ENCODE data around the gene CCT5. TPM values are rescaled to one million over a fixed set of nuclear protein-coding genes. Genes with fewer than 3 reads are reported as not detected.

CCT5 gene
- total RNA-seq: 820 and 1,235 TPM in 2 replicates

- DNase-seq (ENCODE audit: low read depth, low spot score): peak; percentile 97
Measured at GRCh38 chr5:10249948-10250805, at the start of gene CCT5. TSS of gene CCT5 (plus strand) at chr5:10250280. CDS start at chr5:10250341, 61 bp downstream.

DNA sequence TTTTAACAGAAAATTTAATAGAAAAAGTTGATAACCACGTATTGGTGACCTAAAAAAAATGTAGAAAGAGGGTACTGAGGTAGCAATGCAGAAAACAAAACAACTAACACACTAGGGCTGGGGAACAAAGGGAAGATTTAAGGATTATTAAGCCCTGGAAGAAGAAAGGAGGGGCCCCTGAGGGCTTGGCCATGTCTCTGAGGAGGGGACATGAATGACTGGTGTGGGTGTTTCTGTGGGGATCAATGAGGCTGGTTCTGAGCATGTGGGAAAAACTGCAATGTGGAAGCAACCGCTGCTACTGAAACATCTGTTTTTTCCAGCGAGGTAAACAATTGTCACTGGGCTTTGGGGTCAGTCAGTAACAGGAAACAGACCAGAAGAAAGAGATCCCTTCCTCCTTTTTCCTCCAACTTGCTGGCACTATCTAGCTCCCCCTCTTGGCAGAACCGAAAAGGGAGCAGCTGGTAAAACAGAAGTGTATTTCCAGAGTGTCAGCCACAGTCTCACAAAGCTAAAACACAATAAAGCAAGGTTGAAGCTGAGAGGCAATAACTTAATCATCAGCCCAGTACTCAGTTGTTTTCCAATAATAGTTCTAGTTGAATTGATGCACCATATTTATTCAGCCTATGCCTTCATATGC lies 48.7 kb upstream of the CCT5 start:
- no peak for DNase-seq (ENCODE audit: low read depth, low spot score)

DNA sequence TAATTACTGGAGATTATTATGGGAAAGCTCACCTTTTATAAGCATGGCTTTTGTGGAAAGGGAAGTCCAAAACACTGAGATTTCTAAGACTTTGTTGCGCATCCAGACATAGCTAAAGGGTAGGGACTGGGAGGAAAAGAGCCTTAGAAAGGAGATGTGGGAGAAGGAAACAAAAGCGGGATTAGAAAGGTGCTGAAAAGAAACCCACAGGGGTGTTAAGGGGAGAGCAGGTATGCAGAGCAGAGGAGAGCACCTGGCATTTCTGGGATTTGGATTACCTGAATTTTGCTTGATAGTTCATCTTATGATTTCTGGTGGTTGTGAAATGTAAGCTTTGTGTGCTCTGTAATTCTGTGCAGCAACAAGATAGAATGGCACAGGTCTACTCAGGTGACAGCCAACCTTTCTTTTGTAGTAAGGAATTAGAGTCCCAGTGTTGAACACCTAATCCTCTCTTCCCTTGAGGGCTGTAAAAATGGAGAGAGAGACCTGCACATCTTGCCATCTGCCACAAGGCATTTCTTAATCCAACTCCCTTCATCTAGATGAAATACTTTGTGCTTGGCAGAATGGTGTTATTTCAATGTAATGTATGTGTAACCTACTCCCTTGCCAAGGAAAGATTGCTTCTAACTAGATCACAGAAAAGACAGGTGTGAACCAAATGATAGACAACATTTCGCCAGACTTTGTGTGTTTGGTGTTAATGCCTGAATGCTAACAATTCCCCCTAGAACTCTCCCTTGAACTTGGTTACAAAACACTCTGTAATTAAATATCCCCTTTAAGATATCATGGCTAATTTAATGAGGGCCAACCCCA lies 47.8 kb upstream of the CCT5 start:
- DNase-seq (ENCODE audit: low read depth, low spot score): no peak

DNA sequence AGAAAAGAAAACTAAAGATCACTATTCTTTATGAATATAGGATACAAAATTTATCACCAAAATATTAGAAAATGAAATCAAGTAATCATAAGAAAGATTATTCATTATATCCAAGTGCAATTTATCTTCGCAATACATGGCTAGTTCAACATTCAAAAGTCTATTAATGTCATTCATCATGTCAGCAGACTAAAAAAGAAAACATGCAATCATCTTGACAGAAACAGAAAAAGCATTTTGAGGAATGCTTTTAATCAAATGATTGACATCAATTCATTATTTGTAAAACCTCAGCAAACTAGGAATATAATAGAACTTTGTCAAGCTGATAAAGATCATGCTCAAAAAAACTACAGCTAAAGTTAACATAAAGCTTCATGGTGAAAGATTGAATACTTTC lies 41.1 kb upstream of the CCT5 start:
- DNase-seq (ENCODE audit: low read depth, low spot score): no peak

DNA sequence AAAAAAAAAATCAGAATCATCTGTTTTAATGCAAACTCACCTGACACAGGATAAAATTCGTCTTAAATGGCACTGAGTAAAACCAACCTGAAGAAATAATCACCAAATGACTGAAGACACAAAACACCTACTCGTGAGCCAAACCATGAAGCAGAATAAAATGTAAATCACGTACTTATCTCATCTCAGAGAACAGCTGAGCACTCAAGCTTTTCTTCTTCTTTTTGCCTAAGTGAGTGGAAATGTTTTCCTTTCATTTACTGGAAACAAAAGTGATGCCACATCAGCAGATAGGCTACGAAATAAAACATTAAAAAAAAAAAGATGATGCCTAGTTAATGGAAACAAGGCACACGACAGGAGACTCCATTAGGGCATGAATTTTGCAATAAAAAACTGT lies 36.8 kb upstream of the CCT5 start:
- no peak for DNase-seq (ENCODE audit: low read depth, low spot score)

DNA sequence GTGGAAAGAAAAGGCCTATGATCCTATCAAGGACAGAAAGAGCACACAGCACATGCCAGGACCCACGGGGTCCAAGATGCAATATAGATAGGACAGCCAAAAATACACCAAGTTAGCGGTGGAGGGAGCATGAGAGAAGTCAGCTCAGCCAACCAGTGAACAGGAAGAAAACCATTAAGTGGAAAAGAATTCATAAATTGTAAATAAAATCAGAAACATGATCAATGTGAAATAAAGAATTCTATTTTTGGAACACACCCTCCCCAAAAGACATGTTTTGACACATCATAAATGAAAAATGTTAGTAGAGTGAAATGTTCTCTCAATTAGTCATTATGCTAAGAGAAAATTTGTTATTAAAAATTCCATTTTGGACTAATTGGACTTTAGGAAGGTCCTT lies 36.0 kb upstream of the CCT5 start:
- DNase-seq (ENCODE audit: low read depth, low spot score): no peak

GRCh38 chr5:10215366-10215765 lies 34.7 kb upstream of the CCT5 start:
- DNase-seq (ENCODE audit: low read depth, low spot score): no peak

GRCh38 chr5:10216107-10216506 lies 34.0 kb upstream of the CCT5 start:
- no peak for DNase-seq (ENCODE audit: low read depth, low spot score)

DNA sequence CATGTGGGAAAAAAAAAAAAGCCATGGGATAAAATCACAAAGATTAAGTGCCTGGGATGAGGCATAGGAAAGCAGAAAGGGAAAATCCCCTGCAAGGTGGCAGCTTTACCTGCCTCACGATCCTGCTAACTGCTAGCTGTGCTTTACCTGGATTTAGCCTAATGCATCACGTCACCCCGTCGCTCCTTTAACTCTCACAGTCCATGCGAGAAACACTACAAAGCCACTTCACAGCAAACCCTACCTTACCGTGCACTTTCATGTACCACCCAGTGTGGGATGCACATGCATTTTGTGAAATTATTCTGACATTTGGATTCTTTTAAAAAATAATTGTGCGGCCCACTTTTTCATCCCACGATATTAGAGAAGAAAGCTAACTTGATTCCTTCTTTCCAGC lies 31.4 kb upstream of the CCT5 start:
- no peak for DNase-seq (ENCODE audit: low read depth, low spot score)

GRCh38 chr5:10219068-10219467 lies 31.0 kb upstream of the CCT5 start:
- no peak for DNase-seq (ENCODE audit: low read depth, low spot score)

DNA sequence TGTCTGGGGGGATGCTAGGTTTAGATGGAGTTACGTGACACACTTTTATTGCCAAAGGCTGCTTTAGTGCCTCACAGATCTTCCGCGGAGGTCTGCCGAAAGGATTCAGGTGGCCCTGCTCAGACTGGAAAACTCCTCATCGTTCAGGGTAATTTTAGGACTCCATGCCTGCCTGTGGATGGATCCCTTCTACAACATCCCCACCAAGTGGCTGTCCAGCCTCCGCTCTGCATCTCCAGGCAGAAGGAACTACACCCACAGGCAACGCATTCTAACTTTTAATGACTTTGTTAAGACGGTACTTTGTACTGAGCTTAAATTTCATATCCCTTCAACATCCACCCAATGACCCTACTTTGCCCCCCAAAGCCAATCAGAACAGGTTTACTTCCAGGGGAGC lies 29.8 kb upstream of the CCT5 start:
- no peak for DNase-seq (ENCODE audit: low read depth, low spot score)

DNA sequence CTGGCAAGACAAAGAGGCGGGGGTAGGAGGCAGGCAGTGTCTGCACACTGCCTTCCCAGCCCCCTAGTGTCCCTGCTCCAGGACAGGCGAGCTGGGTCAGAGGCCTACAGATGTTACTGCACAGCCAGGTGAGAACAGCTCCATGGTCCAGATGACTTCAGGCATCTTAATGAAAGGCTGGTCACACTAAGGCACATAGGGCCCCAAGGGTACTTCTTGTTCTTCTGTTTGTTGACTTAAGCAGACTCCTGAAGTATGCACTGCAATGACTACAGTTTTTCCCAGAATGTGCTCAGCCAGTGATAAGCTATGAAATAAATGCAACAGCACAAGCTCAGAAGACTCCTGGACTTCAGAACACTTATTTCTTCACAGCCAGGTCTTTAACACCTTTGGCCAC lies 27.8 kb upstream of the CCT5 start:
- DNase-seq (ENCODE audit: low read depth, low spot score): no peak

DNA sequence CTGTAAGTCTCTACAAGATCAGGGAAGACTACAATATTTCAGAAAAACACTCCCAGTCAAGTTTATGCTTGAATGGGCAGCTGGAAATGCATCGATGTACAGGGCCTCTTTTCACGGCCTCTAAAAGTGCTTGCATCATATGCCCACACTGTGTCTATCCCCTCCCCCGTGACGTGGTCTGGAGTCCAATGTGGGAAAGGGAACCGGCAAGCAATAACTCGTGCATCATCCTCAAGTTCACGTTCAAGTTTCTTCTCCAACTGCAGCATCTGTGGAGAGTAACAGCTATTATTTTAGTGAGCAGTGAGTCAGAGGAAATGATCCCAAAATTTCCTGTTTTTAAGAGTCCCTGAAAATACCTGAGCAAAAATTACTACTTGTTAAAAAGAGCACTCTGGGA lies 22.7 kb upstream of the CCT5 start:
- DNase-seq (ENCODE audit: low read depth, low spot score): no peak

DNA sequence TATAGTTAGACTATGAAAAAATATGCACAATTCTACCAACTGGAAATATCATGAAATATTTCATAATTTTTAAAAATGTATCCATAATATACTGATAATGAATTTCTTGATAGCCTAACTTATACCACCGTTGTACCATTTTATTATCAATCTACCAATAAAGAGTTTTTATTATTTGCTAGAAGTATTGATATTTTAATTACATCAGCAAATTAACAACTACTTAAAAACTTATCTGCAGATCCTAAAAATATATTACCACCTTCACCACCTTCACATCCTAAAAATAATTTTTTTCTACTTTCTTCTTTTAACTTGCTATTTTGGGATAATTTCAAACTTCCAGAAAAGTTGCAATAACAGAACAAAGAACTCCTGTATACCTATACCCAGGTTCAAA lies 21.8 kb upstream of the CCT5 start:
- DNase-seq (ENCODE audit: low read depth, low spot score): no peak

DNA sequence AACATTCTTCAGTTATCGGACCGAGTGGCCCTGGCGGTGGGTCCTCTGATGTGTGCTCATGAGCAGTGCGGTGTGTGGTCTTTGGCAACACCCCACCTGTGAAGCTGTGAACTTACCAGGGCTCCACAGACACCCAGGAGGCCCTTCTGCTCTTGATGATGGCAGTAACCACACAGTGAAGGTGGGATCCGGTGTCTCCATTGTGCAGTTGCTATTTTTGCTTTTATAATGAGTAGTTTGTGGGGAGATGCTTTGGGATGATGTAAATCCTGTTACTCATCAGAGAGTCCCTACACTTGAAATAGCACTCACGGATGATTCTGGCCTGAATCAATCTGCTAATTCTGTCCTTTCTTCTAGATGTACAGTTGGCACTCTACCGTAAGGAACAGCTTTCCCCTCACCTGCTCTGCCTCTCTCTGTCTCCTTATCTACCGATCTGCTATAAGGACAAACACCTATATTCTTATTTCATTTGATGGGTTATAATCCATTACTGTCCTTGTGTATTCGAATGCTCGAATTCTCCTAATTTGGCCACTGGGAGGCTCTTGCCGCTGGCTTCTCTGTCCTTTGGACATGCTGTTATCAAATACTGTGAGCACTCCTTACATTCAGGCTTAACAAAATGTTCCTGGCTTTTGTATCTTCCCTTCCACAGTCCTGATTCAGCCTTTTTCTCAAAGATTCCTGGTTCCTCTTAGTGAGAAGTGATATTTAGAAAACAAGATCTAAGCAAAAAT lies 20.6 kb upstream of the CCT5 start:
- DNase-seq (ENCODE audit: low read depth, low spot score): no peak

- DNase-seq (ENCODE audit: low read depth, low spot score): no peak
Measured at GRCh38 chr5:10232386-10232785, 17.7 kb upstream of the CCT5 start.

- no peak for DNase-seq (ENCODE audit: low read depth, low spot score)
Measured at GRCh38 chr5:10233011-10233410, 17.1 kb upstream of the CCT5 start.

DNA sequence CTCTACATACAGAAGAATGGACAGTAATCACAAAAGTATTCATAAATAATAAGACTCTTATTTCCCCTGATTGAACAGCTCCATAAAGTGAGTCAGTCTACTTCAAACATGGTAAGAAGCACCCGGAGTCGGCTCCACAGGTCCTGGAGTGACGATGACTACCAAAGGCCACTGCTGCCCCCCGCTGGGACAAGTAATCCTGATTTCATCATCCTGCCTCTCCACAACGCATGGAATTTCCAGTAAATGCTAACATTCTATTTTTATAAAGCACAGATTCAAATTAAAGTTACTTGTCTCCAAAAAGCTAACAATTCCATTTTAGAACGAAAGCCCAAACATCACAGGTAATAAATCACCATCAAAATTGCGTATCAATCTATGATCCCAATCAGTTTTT lies 16.6 kb upstream of the CCT5 start:
- DNase-seq (ENCODE audit: low read depth, low spot score): no peak

DNA sequence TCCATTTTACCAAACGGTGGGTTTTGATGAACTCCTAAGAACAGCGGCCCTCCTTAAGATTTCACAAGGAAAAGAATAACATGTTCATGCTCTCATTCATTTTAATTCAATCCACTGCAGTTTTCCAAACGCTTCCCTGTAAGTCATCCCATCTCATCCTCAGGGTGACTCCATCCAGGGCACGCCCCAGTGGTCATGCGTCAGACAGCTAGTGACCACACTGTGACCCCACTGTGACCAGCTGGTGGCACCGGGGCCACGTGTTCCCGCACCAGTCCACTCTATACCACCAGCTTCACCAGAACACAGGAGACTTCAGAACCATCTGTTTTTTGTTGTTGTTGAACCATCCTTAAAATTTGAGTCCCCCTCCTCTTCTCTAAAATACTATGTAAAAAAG lies 14.7 kb upstream of the CCT5 start:
- no peak for DNase-seq (ENCODE audit: low read depth, low spot score)

DNA sequence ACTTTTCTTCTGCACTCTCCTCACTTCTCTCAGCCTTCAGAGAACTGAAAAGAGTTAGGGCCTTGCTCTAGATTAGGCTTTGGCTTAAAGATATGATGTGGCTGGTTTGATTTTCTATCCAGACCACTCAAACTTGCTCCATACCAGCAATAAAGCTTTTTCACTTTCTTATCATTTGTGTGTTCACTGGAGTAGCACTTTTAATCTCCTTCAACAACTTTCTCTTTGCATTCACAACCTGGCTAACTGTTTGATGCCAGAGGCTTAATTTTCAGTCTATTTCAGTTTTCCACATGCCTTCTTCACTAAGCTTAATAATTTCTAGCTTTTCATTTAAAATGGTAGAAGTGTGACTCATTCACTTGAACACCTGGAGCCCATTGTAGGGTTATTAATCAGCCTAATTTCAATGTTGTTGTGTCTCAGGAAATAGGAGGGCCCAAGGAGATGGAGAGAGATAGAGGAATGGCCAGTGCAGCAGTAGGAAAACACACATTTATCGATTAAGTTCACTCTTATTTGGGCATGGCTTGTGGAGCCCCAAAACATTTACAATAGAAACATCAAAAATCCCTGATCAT lies 6.3 kb upstream of the CCT5 start:
- DNase-seq (ENCODE audit: low read depth, low spot score): no peak

DNA sequence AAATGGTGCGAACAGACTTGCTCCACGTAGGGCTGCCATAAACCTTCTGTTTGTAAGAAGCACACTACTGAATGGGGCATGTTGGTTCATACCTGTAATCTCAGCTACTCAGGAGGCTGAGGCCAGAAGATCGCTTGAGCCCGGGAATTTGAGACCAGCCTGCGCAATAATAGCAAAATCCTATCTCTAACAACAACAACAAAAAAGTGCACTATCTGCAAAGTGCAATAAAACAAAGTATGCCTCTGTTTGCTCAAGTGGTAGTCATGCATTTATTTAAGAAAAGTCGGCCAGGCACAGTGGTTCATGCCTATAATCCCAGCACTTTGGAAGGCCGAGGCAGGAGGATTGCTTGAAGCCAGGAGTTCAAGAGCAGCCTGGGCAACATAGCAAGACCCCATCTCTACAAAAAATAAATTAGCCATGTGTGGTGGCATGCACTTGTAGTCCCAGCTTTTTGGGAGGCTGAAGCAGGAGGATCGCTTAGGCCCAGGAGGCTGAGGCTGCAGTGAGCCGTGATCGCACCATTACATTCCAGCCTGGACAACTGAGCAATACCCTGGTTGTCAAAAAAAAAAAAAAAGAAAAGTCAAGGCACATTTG lies 5.6 kb upstream of the CCT5 start:
- no peak for DNase-seq (ENCODE audit: low read depth, low spot score)
